ENCODE measurements around the gene IER2. TPM values are rescaled to one million over a fixed set of nuclear protein-coding genes. Genes with fewer than 3 reads are reported as not detected.
"Not testable (repeated sequence)": the region's sequence is repeated elsewhere in the genome, so short reads cannot be mapped to it uniquely, and the experiment has no call there.

Gene IER2
- total RNA-seq, 4 donors from 2014 or later: 15.4 to 19.1 (median 16.7) TPM

DNA sequence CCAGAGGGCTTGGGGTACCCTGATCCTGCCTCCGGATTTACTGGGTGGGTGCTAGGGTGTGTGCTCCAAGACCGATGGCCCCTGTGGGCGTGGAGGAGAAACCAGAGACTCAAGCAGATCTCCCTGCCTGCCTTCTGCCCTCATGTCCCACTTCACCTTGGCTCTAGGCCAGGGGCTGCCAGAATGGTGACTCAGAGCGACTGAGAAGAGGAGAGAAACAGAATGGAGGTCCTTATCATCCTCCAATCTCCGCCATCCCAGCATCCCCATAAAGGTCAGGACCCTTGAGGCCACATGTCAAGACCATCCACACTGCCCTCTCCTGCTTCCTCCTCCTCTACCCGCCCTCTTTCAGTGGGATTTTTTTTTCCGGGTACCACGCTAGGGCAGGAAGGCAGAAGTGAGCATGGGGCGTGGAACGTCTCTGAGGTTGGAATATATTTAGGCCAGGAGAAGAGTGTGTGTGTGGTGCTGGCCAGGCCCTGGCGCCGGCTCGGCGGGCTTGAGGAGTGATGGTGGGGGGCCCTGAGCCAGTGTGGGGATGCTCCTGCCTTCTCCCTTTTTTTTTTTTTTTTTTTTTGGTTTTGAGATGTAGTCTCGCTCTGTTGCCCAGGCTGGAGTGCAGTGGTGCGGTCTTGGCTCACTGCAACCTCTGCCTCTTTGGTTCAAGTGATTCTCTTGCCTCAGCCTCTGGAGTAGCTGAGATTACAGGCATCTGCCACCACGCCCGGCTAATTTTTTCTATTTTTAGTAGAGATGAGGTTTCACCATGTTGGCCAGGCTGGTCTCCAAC lies 22.3 kb downstream of the IER2 start:
- H3K4me3 ChIP-seq: no peak overlapping the region
- no peaks in the 10 kb centered on the region for H3K27me3 ChIP-seq
- H3K36me3 ChIP-seq: no peaks in the 10 kb centered on the region
- H3K4me1 ChIP-seq: peaks cover 8 to 10% of the 10 kb centered on the region in 2 donors
- TF ChIP-seq POLR2A (IDR thresholded peaks at IDR 0.05): no peak
- TF ChIP-seq, protein P1, sequence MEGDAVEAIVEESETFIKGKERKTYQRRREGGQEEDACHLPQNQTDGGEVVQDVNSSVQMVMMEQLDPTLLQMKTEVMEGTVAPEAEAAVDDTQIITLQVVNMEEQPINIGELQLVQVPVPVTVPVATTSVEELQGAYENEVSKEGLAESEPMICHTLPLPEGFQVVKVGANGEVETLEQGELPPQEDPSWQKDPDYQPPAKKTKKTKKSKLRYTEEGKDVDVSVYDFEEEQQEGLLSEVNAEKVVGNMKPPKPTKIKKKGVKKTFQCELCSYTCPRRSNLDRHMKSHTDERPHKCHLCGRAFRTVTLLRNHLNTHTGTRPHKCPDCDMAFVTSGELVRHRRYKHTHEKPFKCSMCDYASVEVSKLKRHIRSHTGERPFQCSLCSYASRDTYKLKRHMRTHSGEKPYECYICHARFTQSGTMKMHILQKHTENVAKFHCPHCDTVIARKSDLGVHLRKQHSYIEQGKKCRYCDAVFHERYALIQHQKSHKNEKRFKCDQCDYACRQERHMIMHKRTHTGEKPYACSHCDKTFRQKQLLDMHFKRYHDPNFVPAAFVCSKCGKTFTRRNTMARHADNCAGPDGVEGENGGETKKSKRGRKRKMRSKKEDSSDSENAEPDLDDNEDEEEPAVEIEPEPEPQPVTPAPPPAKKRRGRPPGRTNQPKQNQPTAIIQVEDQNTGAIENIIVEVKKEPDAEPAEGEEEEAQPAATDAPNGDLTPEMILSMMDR (IDR thresholded peaks at IDR 0.05 in 4 of 5, conservative IDR thresholded peaks at IDR 0.05 in 1 of 5): no peak
- intact Hi-C loops (cut with DNase I; ENCODE audit: low total_unique reads) (no loop called here), in situ Hi-C loops (cut with MboI; ENCODE audit: low sequenced_read_pairs in 4 of 4) (no loop called here)
- H3K27ac ChIP-seq: peak overlapping the region; percentile 37 to 54 (median 44)
- DNase-seq (peak; percentile 35 to 66), ATAC-seq (peak; percentile 39 to 55)
- H3K9me3 ChIP-seq: no peaks in the 10 kb centered on the region

DNA sequence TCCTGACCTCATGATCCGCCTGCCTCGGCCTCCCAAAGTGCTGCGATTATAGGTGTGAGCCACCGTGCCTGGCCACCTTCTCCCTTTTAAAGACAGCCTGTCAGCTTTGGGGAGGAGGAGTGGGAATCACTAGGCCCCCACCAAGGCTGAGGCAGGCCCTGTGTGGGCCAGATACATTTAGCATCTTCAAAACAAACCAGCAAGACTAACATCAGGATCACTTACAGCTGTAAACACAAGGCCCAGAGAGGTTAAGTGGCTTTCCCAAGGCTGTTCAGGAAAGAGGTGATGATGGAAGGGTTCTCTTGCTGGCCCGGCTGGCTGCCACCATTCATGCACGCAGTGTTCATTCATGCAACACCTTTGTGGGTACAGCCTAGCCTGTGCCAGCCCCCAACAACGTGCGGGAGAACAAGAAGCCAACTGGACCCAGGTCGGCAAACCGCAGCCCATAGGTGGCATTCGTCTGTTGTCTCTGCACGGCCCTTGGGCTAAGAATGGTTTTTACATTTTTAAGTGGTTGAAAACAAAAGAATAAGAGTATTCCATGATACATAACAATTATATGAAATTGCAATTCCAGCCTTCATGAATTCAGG lies 23.0 kb downstream of the IER2 start:
- H3K27me3 ChIP-seq: no peaks in the 10 kb centered on the region
- no peaks in the 10 kb centered on the region for H3K36me3 ChIP-seq
- ATAC-seq: no peak
- intact Hi-C loops (cut with DNase I; ENCODE audit: low total_unique reads): no loop called here
- in situ Hi-C loops (cut with MboI; ENCODE audit: low sequenced_read_pairs in 4 of 4): no loop called here
- H3K4me1 ChIP-seq: peaks cover 8 to 10% of the 10 kb centered on the region in 2 donors
- no peak for DNase-seq
- no peaks in the 10 kb centered on the region for H3K9me3 ChIP-seq
- H3K27ac ChIP-seq: peak overlapping the region in 1 of 4 donors; percentile 54
- no peak for TF ChIP-seq POLR2A (IDR thresholded peaks at IDR 0.05)
- TF ChIP-seq, protein P1 (IDR thresholded peaks at IDR 0.05 in 4 of 5, conservative IDR thresholded peaks at IDR 0.05 in 1 of 5): no peak
- H3K4me3 ChIP-seq: no peak overlapping the region

DNA sequence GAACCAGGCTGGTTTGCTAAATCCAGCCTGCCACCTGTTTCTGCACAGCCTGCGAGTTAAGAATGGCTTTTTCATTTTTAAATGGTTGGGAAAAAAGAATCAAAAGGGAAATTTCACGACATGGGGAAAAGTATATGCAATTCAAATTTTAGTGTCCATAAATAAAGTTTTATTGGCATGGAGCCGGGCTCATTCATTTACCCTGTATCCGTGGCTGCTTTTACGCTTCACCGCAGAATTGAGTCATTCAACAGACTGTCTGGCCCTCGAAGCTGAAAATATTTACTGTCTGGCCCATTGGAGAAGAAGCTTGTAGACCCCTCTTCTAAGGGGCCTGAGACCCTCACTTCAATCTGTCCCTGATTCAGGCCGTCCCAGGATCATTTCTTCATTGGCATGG lies 26.1 kb downstream of the IER2 start:
- no peak overlapping the region for H3K27ac ChIP-seq
- peaks cover 8 to 10% of the 10 kb centered on the region in 2 donors for H3K4me1 ChIP-seq
- H3K9me3 ChIP-seq: no peaks in the 10 kb centered on the region
- TF ChIP-seq, protein P1 (IDR thresholded peaks at IDR 0.05 in 4 of 5, conservative IDR thresholded peaks at IDR 0.05 in 1 of 5): no peak
- TF ChIP-seq POLR2A (IDR thresholded peaks at IDR 0.05): no peak
- ATAC-seq (no peak), DNase-seq (no peak)
- no peaks in the 10 kb centered on the region for H3K27me3 ChIP-seq
- intact Hi-C loops (cut with DNase I; ENCODE audit: low total_unique reads): no loop called here
- in situ Hi-C loops (cut with MboI; ENCODE audit: low sequenced_read_pairs in 4 of 4): no loop called here
- H3K36me3 ChIP-seq: no peaks in the 10 kb centered on the region
- no peak overlapping the region for H3K4me3 ChIP-seq

DNA sequence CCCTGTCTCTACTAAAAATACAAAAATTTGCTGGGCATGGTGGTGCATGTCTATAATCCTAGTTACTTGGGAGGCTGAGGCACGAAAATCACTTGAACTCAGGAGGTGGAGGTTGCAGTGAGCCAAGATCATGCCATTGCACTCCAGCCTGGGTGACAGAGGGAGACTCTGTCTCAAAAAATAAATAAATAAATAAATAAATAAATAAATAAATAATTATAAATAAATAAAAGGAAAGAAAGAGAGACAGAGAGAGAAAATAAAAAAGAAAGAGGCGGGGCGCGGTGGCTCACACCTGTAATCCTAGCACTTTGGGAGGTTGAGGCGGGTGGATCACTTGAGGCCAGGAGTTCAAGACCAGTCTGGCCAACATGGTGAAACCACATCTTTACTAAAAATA lies 27.4 kb downstream of the IER2 start:
- DNase-seq; H3K27me3 ChIP-seq; H3K4me3 ChIP-seq; intact Hi-C loops (cut with DNase I; ENCODE audit: low total_unique reads); H3K36me3 ChIP-seq; H3K9me3 ChIP-seq; in situ Hi-C loops (cut with MboI; ENCODE audit: low sequenced_read_pairs in 4 of 4); ATAC-seq; H3K27ac ChIP-seq: not testable (repeated sequence)
- H3K4me1 ChIP-seq: peaks cover 9 to 14% of the 10 kb centered on the region in 2 donors

DNA sequence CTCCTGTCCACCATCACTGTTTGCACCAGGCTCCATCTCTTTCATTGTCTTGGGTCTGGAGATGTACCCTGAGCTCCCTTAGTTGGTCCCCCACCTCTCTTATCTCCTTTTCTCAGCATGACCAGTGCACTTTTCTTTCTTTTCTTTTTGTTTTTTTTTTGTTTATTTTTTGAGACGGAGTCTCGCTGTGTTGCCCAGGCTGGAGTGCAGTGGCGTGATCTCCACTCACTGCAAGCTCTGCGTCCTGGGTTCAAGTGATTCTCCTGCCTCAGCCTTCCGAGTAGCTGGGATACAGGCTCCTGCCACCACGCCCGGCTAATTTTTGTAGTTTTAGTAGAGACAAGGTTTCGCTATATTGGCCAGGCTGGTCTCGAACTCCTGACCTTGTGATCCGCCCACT lies 28.1 kb downstream of the IER2 start:
- DNase-seq; in situ Hi-C loops (cut with MboI; ENCODE audit: low sequenced_read_pairs in 4 of 4); H3K27ac ChIP-seq; H3K4me3 ChIP-seq; H3K27me3 ChIP-seq; H3K4me1 ChIP-seq; intact Hi-C loops (cut with DNase I; ENCODE audit: low total_unique reads); ATAC-seq; H3K9me3 ChIP-seq; H3K36me3 ChIP-seq: not testable (repeated sequence)
